H9 (cell line): ENCODE measurements around the gene OCLN. TPM values are rescaled to one million over a fixed set of nuclear protein-coding genes. Genes with fewer than 3 reads are reported as not detected.

Experiments used
- DNase-seq: peaks from one replicate; pipeline ENCODE4 v3.0.0-alpha.2; 2017
- H2AFZ ChIP-seq: one replicate; pipeline ENCODE4 v1.6.1; 2013; ENCODE audit warnings: mild to moderate bottlenecking, low read length, control low read depth, moderate library complexity
- H2AK5ac ChIP-seq: 2 replicates; pipeline ENCODE4 v1.6.1; 2013; ENCODE audit warnings: low read length, control low read depth, mixed read lengths; ENCODE audit not compliant: insufficient read length
- H2BK120ac ChIP-seq: one replicate; pipeline ENCODE4 v1.6.1; 2013; ENCODE audit warnings: low read depth, mild to moderate bottlenecking, low read length, control low read depth, inconsistent platforms; ENCODE audit not compliant: poor library complexity, severe bottlenecking
- H2BK12ac ChIP-seq: 2 replicates; pipeline ENCODE4 v1.6.1; 2013; ENCODE audit warnings: low read length, control low read depth, mixed read lengths, low read depth; ENCODE audit not compliant: insufficient read length
- H2BK15ac ChIP-seq: 2 replicates; pipeline ENCODE4 v1.6.1; 2013; ENCODE audit warnings: low read depth, low read length, control low read depth
- H2BK20ac ChIP-seq: one replicate; pipeline ENCODE4 v1.6.1; 2013; ENCODE audit warnings: low read depth, mild to moderate bottlenecking, low read length, control low read depth, inconsistent platforms; ENCODE audit not compliant: poor library complexity, severe bottlenecking
- H2BK5ac ChIP-seq: 2 replicates; pipeline ENCODE4 v1.6.1; 2013; ENCODE audit warnings: low read length, control low read depth, mixed read lengths; ENCODE audit not compliant: insufficient read length
- H3K14ac ChIP-seq: 2 replicates; pipeline ENCODE4 v1.6.1; 2013; ENCODE audit warnings: low read length, control low read depth; ENCODE audit not compliant: insufficient read depth
- H3K18ac ChIP-seq: 2 replicates; pipeline ENCODE4 v1.6.1; 2013; ENCODE audit warnings: low read depth, mild to moderate bottlenecking, mixed read lengths, low read length, control low read depth; ENCODE audit not compliant: insufficient read length
- H3K23ac ChIP-seq: 2 replicates; pipeline ENCODE4 v1.6.1; 2013; ENCODE audit warnings: low read length, control low read depth, mixed read lengths, low read depth; ENCODE audit not compliant: insufficient read length
- H3K23me2 ChIP-seq: 2 replicates; pipeline ENCODE4 v1.6.1; 2013; ENCODE audit warnings: low read depth, mild to moderate bottlenecking, mixed read lengths, low read length, control low read depth; ENCODE audit not compliant: insufficient read length, poor library complexity, severe bottlenecking
- H3K27ac ChIP-seq: 2 replicates; pipeline ENCODE4 v1.5.1; 2013; ENCODE audit warnings: low read length, control low read depth, mixed read lengths, low read depth; ENCODE audit not compliant: insufficient read length
- H3K27me3 ChIP-seq: 2 replicates; pipeline ENCODE4 v1.6.1; 2013; ENCODE audit warnings: low read length, control low read depth, inconsistent platforms; ENCODE audit not compliant: insufficient read depth
- H3K4ac ChIP-seq: 2 replicates; pipeline ENCODE4 v1.6.1; 2013; ENCODE audit warnings: low read depth, mild to moderate bottlenecking, control low read depth, inconsistent platforms, low read length, moderate library complexity
- H3K4me1 ChIP-seq: 2 replicates; pipeline ENCODE4 v1.6.1; 2013; ENCODE audit warnings: low read length, control low read depth, inconsistent platforms; ENCODE audit not compliant: insufficient read depth
- H3K4me2 ChIP-seq: 2 replicates; pipeline ENCODE4 v1.6.1; 2013; ENCODE audit warnings: low read length, control low read depth, mixed read lengths; ENCODE audit not compliant: insufficient read length, insufficient read depth
- H3K56ac ChIP-seq: 2 replicates; pipeline ENCODE4 v1.6.1; 2013; ENCODE audit warnings: low read depth, mild to moderate bottlenecking, mixed read lengths, low read length, control low read depth; ENCODE audit not compliant: insufficient read length
- H3K79me1 ChIP-seq: 2 replicates; pipeline ENCODE4 v1.6.1; 2013; ENCODE audit warnings: low read depth, mild to moderate bottlenecking, moderate library complexity, low read length, control low read depth, inconsistent platforms; ENCODE audit not compliant: insufficient read depth, poor library complexity, severe bottlenecking
- H3K79me2 ChIP-seq: 2 replicates; pipeline ENCODE4 v1.6.1; 2013; ENCODE audit warnings: low read length, control low read depth, inconsistent platforms; ENCODE audit not compliant: insufficient read depth
- H3K9ac ChIP-seq: 2 replicates; pipeline ENCODE4 v1.6.1; 2013; ENCODE audit warnings: low read length, control low read depth, mixed read lengths; ENCODE audit not compliant: insufficient read length; ENCODE audit errors: extremely low read depth
- H3K9me3 ChIP-seq: one replicate; pipeline ENCODE4 v1.6.1; 2013; ENCODE audit warnings: low read depth, low read length, inconsistent platforms; ENCODE audit not compliant: control insufficient read depth
- H3T11ph ChIP-seq: one replicate; pipeline ENCODE4 v1.6.1; 2013; ENCODE audit warnings: mild to moderate bottlenecking, low read length, control low read depth, inconsistent platforms
- H4K20me1 ChIP-seq: one replicate; pipeline ENCODE4 v1.6.1; 2013; ENCODE audit not compliant: control insufficient read depth, insufficient read length, insufficient read depth
- H4K5ac ChIP-seq: 2 replicates; pipeline ENCODE4 v1.6.1; 2013; ENCODE audit warnings: low read depth, mild to moderate bottlenecking, mixed read lengths, low read length, control low read depth; ENCODE audit not compliant: insufficient read length
- H4K8ac ChIP-seq: replicated peaks from 2 replicates; pipeline ENCODE4 v1.6.1; 2013; ENCODE audit warnings: low read length, control low read depth, mixed read lengths, low read depth; ENCODE audit not compliant: insufficient read length
- H4K91ac ChIP-seq: 2 replicates; pipeline ENCODE4 v1.6.1; 2013; ENCODE audit warnings: low read depth, mild to moderate bottlenecking, moderate library complexity, mixed read lengths, low read length, control low read depth; ENCODE audit not compliant: insufficient read length
- H3K27ac Mint-ChIP-seq, 3 experiments: 2 replicates in 2 of 3; 3 replicates in 1 of 3; pipeline ENCODE4 v1.8.0; 2020 to 2021; ENCODE audit warnings: mixed read lengths in 3 of 3, mild to moderate bottlenecking in 1 of 3, moderate library complexity in 1 of 3
- H3K27me3 Mint-ChIP-seq: 2 replicates; pipeline ENCODE4 v1.8.0; 2021; ENCODE audit warnings: low read depth, mild to moderate bottlenecking, moderate library complexity, mixed read lengths
- H3K36me3 Mint-ChIP-seq, 3 experiments: 2 replicates in 2 of 3; 3 replicates in 1 of 3; pipeline ENCODE4 v1.8.0; 2020 to 2021; ENCODE audit warnings: low read depth in 3 of 3, mixed read lengths in 3 of 3; ENCODE audit not compliant: insufficient read depth in 1 of 3
- H3K4me1 Mint-ChIP-seq, 2 experiments: 2 replicates each; pipeline ENCODE4 v1.8.0; 2020; ENCODE audit warnings: mixed read lengths in 2 of 2
- H3K4me3 Mint-ChIP-seq, 2 experiments: 2 replicates in 1 of 2; 3 replicates in 1 of 2; pipeline ENCODE4 v1.8.0; 2020 to 2021; ENCODE audit warnings: mild to moderate bottlenecking in 2 of 2, mixed read lengths in 2 of 2, moderate library complexity in 1 of 2
- H3K9me3 Mint-ChIP-seq, 2 experiments: 2 replicates in 1 of 2; 3 replicates in 1 of 2; pipeline ENCODE4 v1.8.0; 2020; ENCODE audit warnings: mild to moderate bottlenecking in 2 of 2, mixed read lengths in 2 of 2, moderate library complexity in 1 of 2
- CTCF ChIP-seq: fragments of 200-600 bp; sonication (generic); conservative IDR thresholded peaks from 3 replicates; pipeline ENCODE4 v1.8.0; 2021; ENCODE audit warnings: antibody characterized with exemption, mild to moderate bottlenecking
- WGBS: extraction: QIAGEN DNeasy Blood & Tissue Kit; methylation state at CpG from one replicate; pipeline ENCODE4 v1.1.7; 2013; ENCODE audit warnings: missing lambda C conversion rate, low lambda C conversion rate, mixed read lengths; ENCODE audit not compliant: insufficient read length; ENCODE audit errors: extremely low coverage; 5-methylcytosine and 5-hydroxymethylcytosine counted together
- total RNA-seq: library from RNA; stranded (reverse); gene quantifications from 2 replicates; pipeline ENCODE4 v1.2.1, GENCODE V29; 2021

The OCLN gene
- total RNA-seq, 1 experiment from 2014 or later: 109 TPM

- H3K23ac ChIP-seq: no peak overlapping the region
- Mint-ChIP-seq H3K4me3 (peak overlapping the region; percentile 25 to 31; a peak in 2 of 5 replicates), H3K4me1 (peaks cover 33 to 35% of the 10 kb centered on the region in 2 experiments), H3K36me3 (peaks cover 7 to 30% (median 17%) of the 10 kb centered on the region in 3 experiments; a peak in 6 of 7 replicates), H3K27ac (peak overlapping the region; percentile 17 to 93 (median 69)), H3K27me3 (no peaks in the 10 kb centered on the region), H3K9me3 (no peaks in the 10 kb centered on the region)
- H3K4ac ChIP-seq: no peak overlapping the region
- no peak for DNase-seq
- H4K5ac ChIP-seq: no peak overlapping the region
- no peaks in the 10 kb centered on the region for H3K9me3 ChIP-seq
- H3K14ac ChIP-seq: no peak overlapping the region
- H3K4me2 ChIP-seq: peak overlapping the region; percentile 36
- no CpG with 5 or more reads among the region's 7 CpGs for WGBS
- H2BK12ac ChIP-seq: no peak overlapping the region
- H4K91ac ChIP-seq: no peak overlapping the region
- no peak overlapping the region for H2BK15ac ChIP-seq
- peak overlapping the region; percentile 81 for H3K27ac ChIP-seq
- H3K18ac ChIP-seq: peak overlapping the region; percentile 72
- no peak overlapping the region for H4K8ac ChIP-seq
- H2BK120ac ChIP-seq: no peak overlapping the region
- no peaks in the 10 kb centered on the region for H3K23me2 ChIP-seq
- H2BK20ac ChIP-seq: no peak overlapping the region
- H2BK5ac ChIP-seq: no peak overlapping the region
- H3K56ac ChIP-seq: no peak overlapping the region
- H3K9ac ChIP-seq: no peak overlapping the region
- no peak overlapping the region for H2AFZ ChIP-seq
- no peak for TF ChIP-seq CTCF
- peaks cover 14% of the 10 kb centered on the region; the same call in 1 of the 2 replicates for H3K79me2 ChIP-seq
- no peak overlapping the region for H3T11ph ChIP-seq
- no peaks in the 10 kb centered on the region for H3K79me1 ChIP-seq
- no peaks in the 10 kb centered on the region for H3K27me3 ChIP-seq
- no peaks in the 10 kb centered on the region for H4K20me1 ChIP-seq
- peak overlapping the region; percentile 18 for H2AK5ac ChIP-seq
- peaks cover 11% of the 10 kb centered on the region for H3K4me1 ChIP-seq
Observed at GRCh38 chr5:69502767-69503488, 10.3 kb downstream of the OCLN start.
